ENCODE results near the gene MYRIP. TPM values are rescaled to one million over a fixed set of nuclear protein-coding genes. Genes with fewer than 3 reads are reported as not detected.
"Not testable (repeated sequence)": the region's sequence is repeated elsewhere in the genome, so short reads cannot be mapped to it uniquely, and the experiment has no call there.

Gene MYRIP
- total RNA-seq, 4 donors from 2014 or later = 1.4 to 4.4 (median 2.8) TPM

GRCh38 chr3:39801216-39801615, 8.2 kb upstream of the MYRIP start:
- peaks cover 10% of the 10 kb centered on the region for H3K27me3 ChIP-seq
- H3K4me1 ChIP-seq = no peaks in the 10 kb centered on the region
- no peak overlapping the region for H3K4me3 ChIP-seq
- TF ChIP-seq POLR2A (IDR thresholded peaks at IDR 0.05) (no peak), CTCF (IDR thresholded peaks at IDR 0.05) (no peak), EP300 (IDR thresholded peaks at IDR 0.05) (no peak), POLR2AphosphoS5 (IDR thresholded peaks at IDR 0.05) (no peak)
- no peaks in the 10 kb centered on the region for H3K9me3 ChIP-seq
- H3K36me3 ChIP-seq = no peaks in the 10 kb centered on the region
- DNase-seq (ENCODE audit: low spot score in 2 of 2) = no peak
- no peak overlapping the region for H3K27ac ChIP-seq

GRCh38 chr3:39802486-39802885, 6.9 kb upstream of the MYRIP start:
- WGBS = 73% methylated on average over 3 of the region's 3 CpGs

GRCh38 chr3:39803956-39804355, 5.5 kb upstream of the MYRIP start:
- WGBS = 80% methylated on average over 2 of the region's 2 CpGs
- H3K4me1 ChIP-seq = peaks cover 7% of the 10 kb centered on the region
- peaks cover 13% of the 10 kb centered on the region for H3K27me3 ChIP-seq
- H3K9me3 ChIP-seq = no peaks in the 10 kb centered on the region
- H3K36me3 ChIP-seq = no peaks in the 10 kb centered on the region
- DNase-seq (ENCODE audit: low spot score in 2 of 2) = no peak
- no peak for TF ChIP-seq POLR2AphosphoS5 (IDR thresholded peaks at IDR 0.05)
- no peak for TF ChIP-seq POLR2A (IDR thresholded peaks at IDR 0.05)
- no peak for TF ChIP-seq EP300 (IDR thresholded peaks at IDR 0.05)
- no peak for TF ChIP-seq CTCF (IDR thresholded peaks at IDR 0.05)
- no peak overlapping the region for H3K4me3 ChIP-seq
- no peak overlapping the region for H3K27ac ChIP-seq

More at GRCh38 chr3:39802486-39802885, 6.9 kb upstream of the MYRIP start:
- DNase-seq (ENCODE audit: low spot score in 2 of 2); H3K9me3 ChIP-seq; H3K4me1 ChIP-seq; H3K36me3 ChIP-seq; H3K4me3 ChIP-seq; H3K27ac ChIP-seq: not testable (repeated sequence)
- peaks cover 12% of the 10 kb centered on the region for H3K27me3 ChIP-seq

GRCh38 chr3:39804951-39805350, 4.5 kb upstream of the MYRIP start:
- no peak for DNase-seq (ENCODE audit: low spot score in 2 of 2)
- no peaks in the 10 kb centered on the region for H3K9me3 ChIP-seq
- 68% methylated on average over 3 of the region's 3 CpGs for WGBS
- peaks cover 23% of the 10 kb centered on the region for H3K27me3 ChIP-seq
- H3K4me3 ChIP-seq = no peak overlapping the region
- H3K36me3 ChIP-seq = no peaks in the 10 kb centered on the region
- H3K4me1 ChIP-seq = peaks cover 14% of the 10 kb centered on the region
- TF ChIP-seq POLR2A (IDR thresholded peaks at IDR 0.05) = no peak
- no peak for TF ChIP-seq POLR2AphosphoS5 (IDR thresholded peaks at IDR 0.05)
- no peak for TF ChIP-seq CTCF (IDR thresholded peaks at IDR 0.05)
- no peak for TF ChIP-seq EP300 (IDR thresholded peaks at IDR 0.05)
- H3K27ac ChIP-seq = no peak overlapping the region

GRCh38 chr3:39805650-39806049, 3.8 kb upstream of the MYRIP start:
- Histone ChIP-seq H3K9me3 (no peaks in the 10 kb centered on the region), H3K36me3 (no peaks in the 10 kb centered on the region), H3K4me1 (peaks cover 21% of the 10 kb centered on the region), H3K4me3 (no peak overlapping the region), H3K27ac (no peak overlapping the region), H3K27me3 (peaks cover 30% of the 10 kb centered on the region)
- TF ChIP-seq POLR2A (IDR thresholded peaks at IDR 0.05) = no peak
- no peak for TF ChIP-seq CTCF (IDR thresholded peaks at IDR 0.05)
- TF ChIP-seq POLR2AphosphoS5 (IDR thresholded peaks at IDR 0.05) = no peak
- TF ChIP-seq EP300 (IDR thresholded peaks at IDR 0.05) = no peak
- no peak for DNase-seq (ENCODE audit: low spot score in 2 of 2)
- 80% methylated on average over 2 of the region's 2 CpGs for WGBS

GRCh38 chr3:39806820-39807219, 2.6 kb upstream of the MYRIP start:
- no peaks in the 10 kb centered on the region for H3K36me3 ChIP-seq
- H3K27me3 ChIP-seq = peaks cover 42% of the 10 kb centered on the region
- 51% methylated on average over 1 of the region's 1 CpG for WGBS
- no peak overlapping the region for H3K27ac ChIP-seq
- TF ChIP-seq POLR2AphosphoS5 (IDR thresholded peaks at IDR 0.05) (no peak), CTCF (IDR thresholded peaks at IDR 0.05) (no peak), POLR2A (IDR thresholded peaks at IDR 0.05) (no peak), EP300 (IDR thresholded peaks at IDR 0.05) (no peak)
- H3K9me3 ChIP-seq = no peaks in the 10 kb centered on the region
- no peak for DNase-seq (ENCODE audit: low spot score in 2 of 2)
- H3K4me1 ChIP-seq = peaks cover 23% of the 10 kb centered on the region
- no peak overlapping the region for H3K4me3 ChIP-seq

Measured in suprapubic skin (tissue), 4 donors.